SK-N-SH treated with all-trans-retinoic acid at 6 μM for 48 hours (cell line): ENCODE results near the gene BRF1.

Experiments
- ARNTL ChIP-seq: fragments of 450-650 bp; formaldehyde crosslinking; IDR thresholded peaks from 2 replicates; pipeline ENCODE4 v1.5.0; 2020; ENCODE audit warnings: low read depth, mild to moderate bottlenecking, moderate library complexity, borderline replicate concordance
- CSRNP3 ChIP-seq: fragments of 250-450 bp; sonication (Bioruptor Pico); IDR thresholded peaks from 2 replicates; pipeline ENCODE4 v1.5.1; 2021; ENCODE audit warnings: mild to moderate bottlenecking, moderate library complexity
- ESRRG ChIP-seq: fragments of 250-450 bp; sonication (Bioruptor Pico); IDR thresholded peaks from 2 replicates; pipeline ENCODE4 v1.6.1; 2021; ENCODE audit warnings: mild to moderate bottlenecking
- GLIS3 ChIP-seq: fragments of 250-450 bp; sonication (Bioruptor Pico); IDR thresholded peaks from 2 replicates; pipeline ENCODE4 v1.5.0; 2020; ENCODE audit warnings: mild to moderate bottlenecking, moderate library complexity
- ZFP3 ChIP-seq: fragments of 250-450 bp; sonication (Bioruptor Pico); IDR thresholded peaks from 2 replicates; pipeline ENCODE4 v1.5.0; 2020; ENCODE audit warnings: mild to moderate bottlenecking, moderate library complexity
- ZNF8 ChIP-seq: fragments of 450-650 bp; formaldehyde crosslinking; IDR thresholded peaks from 2 replicates; pipeline ENCODE4 v1.5.0; 2020; ENCODE audit warnings: mild to moderate bottlenecking, moderate library complexity
- TF ChIP-seq, protein P1 (sequence below): fragments of 250-450 bp; sonication (Bioruptor Pico); IDR thresholded peaks from 2 replicates; pipeline ENCODE4 v1.5.0; 2020; ENCODE audit warnings: mild to moderate bottlenecking, moderate library complexity
- TF ChIP-seq, protein P2 (sequence below): fragments of 250-450 bp; sonication (Bioruptor Pico); IDR thresholded peaks from 2 replicates; pipeline ENCODE4 v1.8.0; 2020; ENCODE audit warnings: mild to moderate bottlenecking, moderate library complexity, borderline replicate concordance

- no peak for TF ChIP-seq ZNF8
- TF ChIP-seq, protein P1, sequence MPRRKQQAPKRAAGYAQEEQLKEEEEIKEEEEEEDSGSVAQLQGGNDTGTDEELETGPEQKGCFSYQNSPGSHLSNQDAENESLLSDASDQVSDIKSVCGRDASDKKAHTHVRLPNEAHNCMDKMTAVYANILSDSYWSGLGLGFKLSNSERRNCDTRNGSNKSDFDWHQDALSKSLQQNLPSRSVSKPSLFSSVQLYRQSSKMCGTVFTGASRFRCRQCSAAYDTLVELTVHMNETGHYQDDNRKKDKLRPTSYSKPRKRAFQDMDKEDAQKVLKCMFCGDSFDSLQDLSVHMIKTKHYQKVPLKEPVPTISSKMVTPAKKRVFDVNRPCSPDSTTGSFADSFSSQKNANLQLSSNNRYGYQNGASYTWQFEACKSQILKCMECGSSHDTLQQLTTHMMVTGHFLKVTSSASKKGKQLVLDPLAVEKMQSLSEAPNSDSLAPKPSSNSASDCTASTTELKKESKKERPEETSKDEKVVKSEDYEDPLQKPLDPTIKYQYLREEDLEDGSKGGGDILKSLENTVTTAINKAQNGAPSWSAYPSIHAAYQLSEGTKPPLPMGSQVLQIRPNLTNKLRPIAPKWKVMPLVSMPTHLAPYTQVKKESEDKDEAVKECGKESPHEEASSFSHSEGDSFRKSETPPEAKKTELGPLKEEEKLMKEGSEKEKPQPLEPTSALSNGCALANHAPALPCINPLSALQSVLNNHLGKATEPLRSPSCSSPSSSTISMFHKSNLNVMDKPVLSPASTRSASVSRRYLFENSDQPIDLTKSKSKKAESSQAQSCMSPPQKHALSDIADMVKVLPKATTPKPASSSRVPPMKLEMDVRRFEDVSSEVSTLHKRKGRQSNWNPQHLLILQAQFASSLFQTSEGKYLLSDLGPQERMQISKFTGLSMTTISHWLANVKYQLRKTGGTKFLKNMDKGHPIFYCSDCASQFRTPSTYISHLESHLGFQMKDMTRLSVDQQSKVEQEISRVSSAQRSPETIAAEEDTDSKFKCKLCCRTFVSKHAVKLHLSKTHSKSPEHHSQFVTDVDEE (CRISPR knock-in tag), result no peak
- no peak for TF ChIP-seq ESRRG (CRISPR knock-in tag)
- TF ChIP-seq, protein P2, sequence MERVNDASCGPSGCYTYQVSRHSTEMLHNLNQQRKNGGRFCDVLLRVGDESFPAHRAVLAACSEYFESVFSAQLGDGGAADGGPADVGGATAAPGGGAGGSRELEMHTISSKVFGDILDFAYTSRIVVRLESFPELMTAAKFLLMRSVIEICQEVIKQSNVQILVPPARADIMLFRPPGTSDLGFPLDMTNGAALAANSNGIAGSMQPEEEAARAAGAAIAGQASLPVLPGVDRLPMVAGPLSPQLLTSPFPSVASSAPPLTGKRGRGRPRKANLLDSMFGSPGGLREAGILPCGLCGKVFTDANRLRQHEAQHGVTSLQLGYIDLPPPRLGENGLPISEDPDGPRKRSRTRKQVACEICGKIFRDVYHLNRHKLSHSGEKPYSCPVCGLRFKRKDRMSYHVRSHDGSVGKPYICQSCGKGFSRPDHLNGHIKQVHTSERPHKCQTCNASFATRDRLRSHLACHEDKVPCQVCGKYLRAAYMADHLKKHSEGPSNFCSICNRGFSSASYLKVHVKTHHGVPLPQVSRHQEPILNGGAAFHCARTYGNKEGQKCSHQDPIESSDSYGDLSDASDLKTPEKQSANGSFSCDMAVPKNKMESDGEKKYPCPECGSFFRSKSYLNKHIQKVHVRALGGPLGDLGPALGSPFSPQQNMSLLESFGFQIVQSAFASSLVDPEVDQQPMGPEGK (CRISPR knock-in tag), result no peak
- TF ChIP-seq ARNTL (CRISPR knock-in tag), result no peak
- no peak for TF ChIP-seq CSRNP3 (CRISPR knock-in tag)
- no peak for TF ChIP-seq ZFP3 (CRISPR knock-in tag)
- TF ChIP-seq GLIS3 (CRISPR knock-in tag), result no peak
These were observed 14.5 kb upstream of the BRF1 start for GRCh38 chr14:105315211-105315721.
